ENCODE measurements around the gene CD47.

GRCh38 chr3:108136561-108137459 is 46.0 kb upstream of the CD47 start:
- TF ChIP-seq CTCF (IDR thresholded peaks at IDR 0.05): no peak
- no peak for TF ChIP-seq SP1 (CRISPR knock-in tag; conservative IDR thresholded peaks at IDR 0.05)
- no peak for TF ChIP-seq ARID4B (CRISPR knock-in tag; IDR thresholded peaks at IDR 0.05; ENCODE audit: borderline replicate concordance)
- TF ChIP-seq MAX (CRISPR knock-in tag; IDR thresholded peaks at IDR 0.05): no peak
- TF ChIP-seq ATF2 (CRISPR knock-in tag; IDR thresholded peaks at IDR 0.05; ENCODE audit: borderline replicate concordance, low read depth): no peak
- no peak for TF ChIP-seq E2F5 (CRISPR knock-in tag; IDR thresholded peaks at IDR 0.05)
- TF ChIP-seq JUN (CRISPR knock-in tag; IDR thresholded peaks at IDR 0.05): no peak
- TF ChIP-seq NR1H2 (CRISPR knock-in tag; IDR thresholded peaks at IDR 0.05): no peak
